ENCODE results near the gene SLC40A1.
"Not testable (repeated sequence)": the region's sequence is repeated elsewhere in the genome, so short reads cannot be mapped to it uniquely, and the experiment has no call there.

Gene SLC40A1

DNA sequence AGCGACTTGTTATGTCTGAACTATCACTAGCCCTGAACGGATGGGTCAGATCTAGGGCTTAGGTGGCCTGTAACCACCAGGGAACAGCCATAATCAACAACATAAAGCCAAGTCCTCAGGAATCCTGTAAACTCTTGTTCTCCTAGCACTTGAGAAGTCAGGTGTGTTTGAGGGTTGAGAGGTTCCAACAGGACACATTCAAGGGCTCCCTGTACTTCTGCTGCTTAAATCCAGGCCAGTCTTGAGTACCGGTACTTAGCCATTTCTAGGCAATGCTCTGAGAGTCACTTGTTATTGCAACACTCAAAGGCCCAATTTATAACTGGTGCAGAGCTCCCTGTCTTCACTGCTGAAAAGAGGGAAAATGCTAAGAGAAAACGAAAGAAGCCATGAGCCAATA lies 21.6 kb upstream of the SLC40A1 start:
- H3K4me3 ChIP-seq (ENCODE audit: low read depth, low read length) = no peak overlapping the region
- no peak for DNase-seq (ENCODE audit: low read depth)

DNA sequence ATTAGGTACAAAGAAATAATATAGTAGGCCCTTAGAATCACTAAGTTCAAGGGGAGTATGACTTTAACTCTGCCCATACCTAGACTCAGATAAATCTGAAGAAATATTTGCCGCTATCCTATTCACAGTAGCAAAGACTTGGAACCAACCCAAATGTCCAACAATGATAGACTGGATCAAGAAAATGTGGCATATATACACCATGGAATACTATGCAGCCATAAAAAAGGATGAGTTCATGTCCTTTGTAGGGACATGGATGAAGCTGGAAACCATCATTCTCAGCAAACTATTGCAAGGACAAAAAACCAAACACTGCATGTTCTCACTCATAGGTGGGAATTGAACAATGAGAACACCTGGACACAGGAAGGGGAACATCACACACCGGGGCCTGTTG lies 21.1 kb upstream of the SLC40A1 start:
- DNase-seq (ENCODE audit: low read depth); H3K4me3 ChIP-seq (ENCODE audit: low read depth, low read length): not testable (repeated sequence)

DNA sequence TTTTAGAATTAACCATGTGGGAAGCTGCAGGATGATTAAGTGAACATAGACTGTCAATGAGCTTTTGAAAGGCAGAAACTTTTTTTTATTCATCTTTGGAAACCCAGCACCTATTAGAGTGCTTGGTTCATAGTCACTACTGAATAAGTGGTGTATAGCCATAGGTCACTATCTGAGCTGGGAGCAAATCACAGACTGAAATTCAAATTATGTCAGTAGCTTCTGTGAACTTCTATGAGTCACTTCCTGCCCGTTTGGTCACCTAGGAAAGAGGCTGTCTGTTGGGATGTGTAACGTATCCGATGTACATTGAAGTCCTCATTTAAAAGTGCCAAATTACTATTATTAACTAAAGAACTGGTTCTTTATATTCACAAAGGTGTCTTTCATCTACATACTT lies 20.5 kb upstream of the SLC40A1 start:
- no peak overlapping the region for H3K4me3 ChIP-seq (ENCODE audit: low read depth, low read length)
- no peak for DNase-seq (ENCODE audit: low read depth)

- no peak overlapping the region for H3K4me3 ChIP-seq (ENCODE audit: low read depth, low read length)
- no peak for DNase-seq (ENCODE audit: low read depth)
These were observed 18.7 kb upstream of the SLC40A1 start for GRCh38 chr2:189599245-189599644.

- no peak for DNase-seq (ENCODE audit: low read depth)
- no peak overlapping the region for H3K4me3 ChIP-seq (ENCODE audit: low read depth, low read length)
These were observed 14.8 kb upstream of the SLC40A1 start for GRCh38 chr2:189595417-189595816.

DNA sequence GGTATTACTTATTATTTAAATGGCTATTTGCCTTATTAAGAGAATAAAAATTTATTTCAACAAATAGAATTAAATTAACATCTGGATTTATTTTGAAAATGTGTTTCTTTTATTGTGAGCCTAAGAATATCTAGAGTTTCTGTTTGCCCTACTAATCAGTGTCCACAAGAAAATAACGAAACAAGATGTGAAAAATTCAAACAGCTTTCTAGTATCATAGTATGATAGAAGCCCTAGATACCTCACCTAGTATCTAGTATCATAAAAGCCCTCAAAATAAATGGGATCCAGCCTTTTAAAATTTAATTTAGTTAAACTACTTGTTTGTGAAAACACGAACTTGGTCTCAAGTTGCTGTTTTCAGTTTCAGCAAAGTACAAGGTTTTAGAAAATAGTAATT lies 13.7 kb upstream of the SLC40A1 start:
- DNase-seq (ENCODE audit: low read depth) = no peak
- H3K4me3 ChIP-seq (ENCODE audit: low read depth, low read length) = no peak overlapping the region

DNA sequence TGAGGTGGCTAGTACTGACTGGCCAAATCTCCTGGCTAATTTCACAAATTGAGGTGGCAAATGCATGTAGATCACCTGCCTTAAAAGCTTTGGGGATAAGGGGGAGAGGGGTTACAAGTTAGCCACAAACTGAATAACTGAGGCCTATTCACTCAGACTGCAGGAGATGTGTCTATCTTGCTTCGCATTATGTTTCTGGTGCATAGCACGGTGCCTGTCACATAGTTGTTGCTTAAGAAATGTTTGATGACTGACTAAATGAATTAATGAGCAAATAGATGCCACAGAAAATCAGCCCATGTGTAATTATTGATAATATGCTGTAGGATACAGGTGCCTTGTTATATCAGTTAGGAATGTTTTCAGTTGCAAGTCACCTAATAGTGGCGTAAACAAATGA lies 12.5 kb upstream of the SLC40A1 start:
- H3K4me3 ChIP-seq (ENCODE audit: low read depth, low read length) = no peak overlapping the region

DNA sequence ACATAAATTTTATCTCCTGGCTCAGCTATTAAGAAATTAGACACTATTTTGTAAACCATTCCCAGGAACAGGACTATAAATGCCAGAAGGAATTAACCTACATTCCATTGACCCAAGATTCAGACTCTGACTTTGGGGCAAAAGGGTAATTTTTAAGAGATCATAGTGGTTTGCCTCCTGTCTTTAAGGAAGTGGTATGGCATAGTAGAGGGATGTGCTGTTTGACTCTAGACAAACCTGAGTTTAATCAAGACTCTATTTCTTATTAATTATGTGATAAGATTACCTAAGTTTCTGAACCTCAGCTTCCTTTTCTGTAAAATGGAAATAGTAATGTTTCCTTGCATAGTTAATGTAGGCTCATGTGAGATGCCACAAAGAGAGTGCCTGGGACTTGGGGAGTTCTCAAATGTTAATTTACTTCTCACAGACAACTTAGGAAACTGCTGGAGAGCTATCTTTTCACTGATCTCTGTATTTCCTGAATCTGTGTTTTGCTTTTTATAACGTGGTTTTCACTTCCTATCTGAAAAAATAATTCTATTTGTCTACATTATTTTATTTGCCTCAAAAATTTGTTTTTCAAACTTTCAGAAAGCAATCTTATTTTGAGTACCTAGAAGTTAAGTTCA lies 11.9 kb upstream of the SLC40A1 start:
- no peak for DNase-seq (ENCODE audit: low read depth)
- no peak overlapping the region for H3K4me3 ChIP-seq (ENCODE audit: low read depth, low read length)

More for the DNA sequence above, 12.5 kb upstream of the SLC40A1 start:
- no peak for DNase-seq (ENCODE audit: low read depth)

GRCh38 chr2:189587780-189588179 lies 7.2 kb upstream of the SLC40A1 start:
- no peak overlapping the region for H3K4me3 ChIP-seq (ENCODE audit: low read depth, low read length)
- DNase-seq (ENCODE audit: low read depth) = no peak

- no peak overlapping the region for H3K4me3 ChIP-seq (ENCODE audit: low read depth, low read length)
- no peak for DNase-seq (ENCODE audit: low read depth)
These were observed 4.7 kb upstream of the SLC40A1 start for GRCh38 chr2:189585226-189585756.

DNA sequence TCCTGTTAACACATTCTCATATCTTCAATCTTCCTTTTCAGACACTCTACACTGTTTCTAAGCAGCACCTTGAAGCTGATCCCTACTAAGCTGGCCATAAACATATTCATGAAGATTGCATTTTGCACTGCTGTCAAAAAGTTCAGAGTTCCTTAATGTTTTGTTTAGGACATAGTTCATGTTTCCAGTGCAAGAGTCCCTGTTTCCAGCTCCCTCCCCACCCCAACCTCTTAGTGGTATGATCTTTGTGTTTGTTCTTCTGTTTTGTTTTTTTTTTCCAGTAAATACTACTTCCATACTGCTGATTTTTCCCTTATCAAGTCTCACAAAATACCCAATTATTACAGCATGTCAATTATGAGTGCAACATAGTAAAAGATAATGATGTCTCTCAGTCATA lies 4.1 kb upstream of the SLC40A1 start:
- no peak overlapping the region for H3K4me3 ChIP-seq (ENCODE audit: low read depth, low read length)
- no peak for DNase-seq (ENCODE audit: low read depth)

DNA sequence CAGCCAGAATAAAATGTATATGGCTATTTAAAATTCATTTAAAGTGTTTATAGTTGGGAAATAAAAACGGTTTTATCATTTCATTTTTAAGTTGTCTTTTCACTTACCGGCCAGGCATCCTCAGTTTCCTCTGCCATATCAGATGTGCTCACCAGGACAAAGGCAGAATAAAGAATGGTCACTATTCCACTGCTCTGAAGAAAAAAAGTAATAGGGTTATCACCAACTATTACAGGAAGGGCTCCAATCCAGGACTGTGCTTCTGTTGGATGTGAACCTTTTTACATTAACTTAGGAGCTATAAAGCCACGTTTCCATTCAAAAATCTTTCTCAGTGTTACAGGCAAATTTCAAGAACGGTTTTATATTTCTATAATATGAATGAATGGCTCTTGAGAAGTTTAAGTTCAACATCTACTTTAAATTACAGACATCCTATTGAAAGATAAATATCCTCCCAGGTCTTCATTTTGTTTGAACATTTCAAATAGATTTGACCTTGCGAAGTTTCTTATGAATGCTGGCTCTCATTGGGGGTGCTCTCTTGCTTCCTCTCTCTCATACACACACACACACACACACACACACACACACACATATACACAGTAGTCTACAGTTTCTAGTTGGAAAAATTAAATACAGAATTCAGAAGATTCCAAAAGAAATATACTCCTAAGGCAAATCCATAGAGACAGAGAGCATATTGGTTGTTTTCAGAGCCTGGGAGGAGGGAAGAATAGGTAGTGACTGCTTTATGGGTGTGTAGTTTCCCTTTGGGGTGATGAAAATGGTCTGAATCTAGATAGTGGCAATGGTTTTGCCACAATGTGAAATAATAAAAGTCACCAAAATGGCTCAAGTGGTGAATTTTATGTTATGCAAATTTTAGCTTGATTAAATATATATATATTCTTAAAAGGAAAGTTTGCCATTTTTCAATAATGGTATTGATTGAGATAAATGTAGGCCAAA lies 2.9 kb upstream of the SLC40A1 start:
- no peak overlapping the region for H3K4me3 ChIP-seq (ENCODE audit: low read depth, low read length)
- no peak for DNase-seq (ENCODE audit: low read depth)

DNA sequence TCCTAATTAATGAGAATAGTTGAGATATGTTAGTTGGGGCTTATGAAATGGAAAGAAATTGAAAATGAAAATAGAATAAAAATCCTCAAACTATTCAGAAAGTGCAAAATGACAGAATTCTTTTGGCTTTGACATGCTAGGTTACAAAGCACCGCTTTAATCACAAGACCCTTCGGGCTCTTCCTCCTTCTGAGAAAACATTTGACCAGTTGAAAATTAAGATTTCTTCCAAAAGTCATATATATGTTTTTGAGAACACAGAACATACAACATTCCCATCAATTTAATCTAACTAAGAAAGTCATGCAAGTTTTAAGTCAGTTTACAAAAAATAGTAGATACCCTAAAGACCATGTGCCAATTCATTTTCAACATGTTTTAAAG lies 2.2 kb upstream of the SLC40A1 start:
- no peak for DNase-seq (ENCODE audit: low read depth)
- H3K4me3 ChIP-seq (ENCODE audit: low read depth, low read length) = no peak overlapping the region

GRCh38 chr2:189582140-189582808 lies 1.7 kb upstream of the SLC40A1 start:
- DNase-seq (ENCODE audit: low read depth) = no peak
- no peak overlapping the region for H3K4me3 ChIP-seq (ENCODE audit: low read depth, low read length)

- no peak for DNase-seq (ENCODE audit: low read depth)
- H3K4me3 ChIP-seq (ENCODE audit: low read depth, low read length) = peak overlapping the region; percentile 55
These were observed 961 bp upstream of the SLC40A1 start for GRCh38 chr2:189581354-189582139.

DNA sequence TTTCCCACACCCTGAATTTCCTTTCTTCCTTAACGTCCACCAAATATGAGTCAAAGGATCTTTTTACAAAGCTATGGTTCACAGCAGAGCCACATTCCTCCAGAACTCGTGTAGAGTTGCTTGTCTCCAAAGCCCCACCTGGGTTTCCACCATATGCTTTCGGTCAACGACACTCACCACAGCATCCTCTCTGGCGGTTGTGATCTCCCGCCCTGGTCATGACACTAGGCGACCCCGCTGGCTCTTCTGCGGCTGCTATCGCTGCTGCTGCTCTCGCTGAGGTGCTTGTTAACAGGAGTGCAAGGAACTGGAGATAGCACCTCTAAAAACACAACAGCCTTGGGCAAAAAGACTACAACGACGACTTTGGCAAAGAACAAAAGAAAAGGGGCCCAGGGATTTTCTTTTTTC lies 340 bp downstream of the SLC40A1 start:
- peak overlapping the region; percentile 55 for H3K4me3 ChIP-seq (ENCODE audit: low read depth, low read length)
- DNase-seq (ENCODE audit: low read depth) = no peak

DNA sequence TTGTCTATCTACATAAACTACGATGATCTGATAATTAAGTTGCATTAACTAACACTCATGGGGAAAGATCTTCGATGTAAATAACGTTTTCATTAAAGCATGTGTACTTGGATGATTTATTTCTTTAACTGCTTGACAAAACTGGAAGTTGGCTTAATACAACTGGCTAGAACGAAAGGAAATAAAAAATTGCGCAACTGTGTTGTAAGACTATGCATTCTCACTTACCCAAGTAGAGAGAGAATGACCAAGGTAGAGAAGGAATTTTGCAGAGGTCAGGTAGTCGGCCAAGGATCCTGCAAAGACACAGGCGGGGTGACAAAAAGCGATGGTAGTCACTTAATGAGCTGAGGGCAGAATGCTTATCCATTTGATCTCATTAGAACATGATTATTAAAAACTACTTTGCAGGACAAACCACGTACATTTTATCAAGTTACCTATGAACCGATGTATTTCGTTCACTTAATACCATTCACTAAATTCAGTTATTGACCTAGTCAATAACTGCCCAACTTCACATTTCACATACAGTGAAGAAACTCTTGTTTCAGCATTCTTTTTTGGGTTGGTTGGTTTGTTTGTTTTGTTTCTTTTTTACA lies 900 bp downstream of the SLC40A1 start:
- peak overlapping the region; percentile 55 for H3K4me3 ChIP-seq (ENCODE audit: low read depth, low read length)
- DNase-seq (ENCODE audit: low read depth) = peak; percentile 24

DNA sequence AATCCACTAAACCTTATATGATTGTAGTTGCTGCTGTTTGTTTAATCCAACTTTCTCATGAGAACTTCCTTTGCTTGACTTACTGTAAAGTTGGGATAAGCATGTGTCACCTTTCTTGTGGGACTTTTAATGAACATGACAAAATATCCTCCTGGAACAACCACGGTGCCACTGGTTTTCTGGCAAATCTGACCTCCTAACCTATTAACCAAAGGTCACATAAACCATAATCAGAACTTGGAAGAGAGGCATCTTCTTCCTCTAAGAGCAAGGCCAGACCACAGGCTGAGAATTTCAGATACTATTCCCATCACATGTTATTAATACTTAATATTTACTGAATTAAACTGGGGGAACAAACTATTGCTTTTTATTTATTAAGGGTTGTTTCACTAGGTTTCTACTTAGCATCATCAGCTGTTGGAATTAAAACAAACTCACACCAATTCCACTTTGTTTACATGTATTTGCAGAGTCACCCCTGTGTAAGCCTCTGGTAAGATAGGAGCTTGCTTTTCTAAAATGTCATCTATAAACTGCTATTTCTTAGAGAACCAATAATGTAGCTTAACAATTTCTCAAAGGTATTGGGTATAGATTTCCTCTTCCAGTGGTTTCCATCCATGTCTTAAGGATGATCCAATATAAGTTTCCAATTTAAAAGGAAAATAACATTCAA lies 2.2 kb downstream of the SLC40A1 start:
- no peak overlapping the region for H3K4me3 ChIP-seq (ENCODE audit: low read depth, low read length)

More for the DNA sequence above, 2.2 kb downstream of the SLC40A1 start:
- no peak for DNase-seq (ENCODE audit: low read depth)
